GM12873 (cell line): ENCODE results near the gene GUCA2A.

Experiments used
- TF ChIP-seq, protein P1 (sequence below): IDR thresholded peaks from 2 replicates; pipeline ENCODE4 v1.5.1; 2012; ENCODE audit warnings: low read depth, mild to moderate bottlenecking, moderate library complexity, low read length, control low read depth; ENCODE audit not compliant: insufficient read depth; ENCODE audit errors: missing control alignments

Gene GUCA2A

DNA sequence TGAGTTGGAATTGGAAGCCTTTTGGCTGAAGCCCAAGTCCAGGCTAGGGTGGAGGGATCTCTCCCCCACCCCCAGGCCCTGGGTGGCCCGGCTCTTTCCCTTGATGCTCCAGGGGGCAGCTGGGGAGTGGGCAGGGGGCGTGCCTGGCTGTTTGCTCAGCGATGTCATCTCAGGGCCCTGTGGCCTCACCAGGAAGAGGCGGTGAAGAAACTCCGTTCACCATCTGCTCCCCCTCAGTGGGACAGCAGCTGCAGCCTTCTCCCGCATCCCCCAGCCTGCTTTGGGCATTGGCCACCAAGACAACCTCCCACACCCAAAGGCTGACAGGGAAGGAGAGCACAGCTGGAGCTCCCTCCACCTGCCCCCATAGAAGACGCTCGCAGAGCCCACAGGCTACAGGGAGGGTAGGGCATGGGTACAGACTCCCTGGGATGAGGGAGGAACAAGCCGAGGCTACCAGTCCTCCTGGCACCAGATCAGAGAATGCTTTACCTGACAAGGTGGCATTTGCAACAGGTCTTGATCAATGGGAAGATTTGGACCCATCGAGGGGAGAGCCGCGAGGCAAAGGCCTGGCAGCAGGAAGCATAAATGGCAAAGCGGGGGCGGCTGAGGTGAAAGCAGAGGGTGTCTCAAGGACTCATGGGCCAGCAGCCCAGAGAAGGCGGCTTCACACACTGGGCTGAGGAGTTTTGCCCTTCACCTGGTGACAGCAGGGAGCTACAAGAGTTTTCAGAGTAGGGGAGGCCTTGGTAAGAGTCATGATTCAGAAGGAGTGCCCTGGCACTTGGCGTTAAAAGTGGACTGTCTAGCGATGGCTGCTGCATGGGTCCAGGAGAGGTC is 6.5 kb upstream of the GUCA2A start:
- TF ChIP-seq, protein P1, sequence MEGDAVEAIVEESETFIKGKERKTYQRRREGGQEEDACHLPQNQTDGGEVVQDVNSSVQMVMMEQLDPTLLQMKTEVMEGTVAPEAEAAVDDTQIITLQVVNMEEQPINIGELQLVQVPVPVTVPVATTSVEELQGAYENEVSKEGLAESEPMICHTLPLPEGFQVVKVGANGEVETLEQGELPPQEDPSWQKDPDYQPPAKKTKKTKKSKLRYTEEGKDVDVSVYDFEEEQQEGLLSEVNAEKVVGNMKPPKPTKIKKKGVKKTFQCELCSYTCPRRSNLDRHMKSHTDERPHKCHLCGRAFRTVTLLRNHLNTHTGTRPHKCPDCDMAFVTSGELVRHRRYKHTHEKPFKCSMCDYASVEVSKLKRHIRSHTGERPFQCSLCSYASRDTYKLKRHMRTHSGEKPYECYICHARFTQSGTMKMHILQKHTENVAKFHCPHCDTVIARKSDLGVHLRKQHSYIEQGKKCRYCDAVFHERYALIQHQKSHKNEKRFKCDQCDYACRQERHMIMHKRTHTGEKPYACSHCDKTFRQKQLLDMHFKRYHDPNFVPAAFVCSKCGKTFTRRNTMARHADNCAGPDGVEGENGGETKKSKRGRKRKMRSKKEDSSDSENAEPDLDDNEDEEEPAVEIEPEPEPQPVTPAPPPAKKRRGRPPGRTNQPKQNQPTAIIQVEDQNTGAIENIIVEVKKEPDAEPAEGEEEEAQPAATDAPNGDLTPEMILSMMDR = no peak

- TF ChIP-seq, protein P1 = no peak
Measured at GRCh38 chr1:42168763-42169162, 4.2 kb upstream of the GUCA2A start.

- TF ChIP-seq, protein P1 = no peak
Measured at GRCh38 chr1:42168391-42168670, 3.8 kb upstream of the GUCA2A start.

- TF ChIP-seq, protein P1 = no peak
Measured at GRCh38 chr1:42167611-42168390, 3.3 kb upstream of the GUCA2A start.

GRCh38 chr1:42165511-42166210 is 1.1 kb upstream of the GUCA2A start:
- TF ChIP-seq, protein P1 = no peak

GRCh38 chr1:42163536-42164503 is 725 bp downstream of the GUCA2A start:
- TF ChIP-seq, protein P1 = no peak
